Cardiac muscle cell (in vitro differentiated cells and primary cell): ENCODE data around the gene PPP1R2C. TPM values are rescaled to one million over a fixed set of nuclear protein-coding genes. Genes with fewer than 3 reads are reported as not detected.

Experiments
- DNase-seq, 2 donors: peaks; one replicate each; pipeline versions ENCODE4 v3.0.0 to v3.0.0-alpha.2; 2010 to 2017; ENCODE audit warnings: low read depth in 1 of 2, low spot score in 1 of 2
- H3K27ac ChIP-seq: fragments of 200-600 bp; sonication (generic); 2 replicates; pipeline ENCODE4 v1.5.1; 2016
- H3K27me3 ChIP-seq: fragments of 200-600 bp; sonication (generic); 2 replicates; pipeline ENCODE4 v1.6.0; 2016; ENCODE audit warnings: control low read depth
- H3K36me3 ChIP-seq: fragments of 200-600 bp; sonication (generic); 2 replicates; pipeline ENCODE4 v1.5.1; 2016; ENCODE audit warnings: control low read depth
- H3K4me1 ChIP-seq: fragments of 200-600 bp; sonication (generic); 2 replicates; pipeline ENCODE4 v1.8.1; 2017; ENCODE audit warnings: low read depth, mild to moderate bottlenecking, mixed run types
- H3K4me3 ChIP-seq: fragments of 200-600 bp; sonication (generic); 2 replicates; pipeline ENCODE4 v1.5.1; 2016; ENCODE audit warnings: mild to moderate bottlenecking
- H3K9me3 ChIP-seq: fragments of 200-600 bp; sonication (generic); 2 replicates; pipeline ENCODE4 v1.5.1; 2017; ENCODE audit warnings: low read depth, mild to moderate bottlenecking, control low read depth
- polyA plus RNA-seq: library from polyadenylated mRNA; unstranded; fragments of >200 nt; fragmentation: Nextera tagmentation; extraction: Ambion mirVana; gene quantifications from 2 replicates; pipeline ENCODE4 v1.2.1, GENCODE V29; 2016
- total RNA-seq: library from RNA; depleted of rRNA; stranded (reverse); fragments of >200 nt; gene quantifications from 2 replicates; pipeline ENCODE4 v1.2.3, GENCODE V29; 2016
- TF ChIP-seq, protein P1 (sequence below): IDR thresholded peaks from 2 replicates; pipeline ENCODE4 v1.5.1; 2012; ENCODE audit warnings: low read depth, mild to moderate bottlenecking, low read length

The PPP1R2C gene
- total and polyA plus RNA-seq, 2 experiments from 2014 or later: not detected

DNA sequence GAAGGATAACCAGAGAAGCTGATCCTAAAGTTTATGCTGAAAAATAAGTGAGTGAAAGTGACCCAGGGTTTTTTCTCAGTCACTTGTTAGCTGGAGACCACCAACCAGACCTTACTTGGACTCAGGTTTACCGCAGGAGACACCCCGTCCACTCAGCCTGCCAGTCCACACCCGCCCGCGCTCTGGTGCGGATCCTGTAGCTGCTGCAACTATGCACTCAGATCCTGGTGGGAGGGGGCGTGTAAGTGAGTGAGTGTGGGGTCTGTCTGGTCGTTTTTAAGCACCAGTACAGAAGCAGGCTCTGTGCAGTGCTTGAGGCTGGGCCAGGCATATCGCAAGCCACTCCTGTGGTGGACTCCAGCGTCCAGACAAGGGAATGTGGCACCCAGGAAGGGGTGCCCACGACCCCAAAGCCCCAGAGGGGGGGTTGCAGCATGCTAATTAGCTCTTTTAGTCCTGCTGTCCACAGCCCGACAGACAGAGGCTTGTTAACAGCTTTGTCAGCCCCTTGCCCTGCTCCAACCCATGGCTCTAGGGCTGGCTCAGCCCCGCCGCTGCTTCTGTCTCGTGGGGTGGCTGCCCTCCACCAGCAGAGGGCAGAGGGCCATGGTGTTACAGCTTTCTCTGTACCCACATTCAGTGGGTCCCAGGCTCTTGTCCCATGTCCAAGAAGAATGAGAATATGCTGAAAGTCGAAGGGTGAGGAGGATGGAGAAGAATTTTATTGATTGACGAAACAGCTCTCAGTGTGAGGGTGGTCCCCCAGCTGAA lies 40.4 kb upstream of the PPP1R2C start:
- H3K4me3 ChIP-seq: no peak overlapping the region
- TF ChIP-seq, protein P1, sequence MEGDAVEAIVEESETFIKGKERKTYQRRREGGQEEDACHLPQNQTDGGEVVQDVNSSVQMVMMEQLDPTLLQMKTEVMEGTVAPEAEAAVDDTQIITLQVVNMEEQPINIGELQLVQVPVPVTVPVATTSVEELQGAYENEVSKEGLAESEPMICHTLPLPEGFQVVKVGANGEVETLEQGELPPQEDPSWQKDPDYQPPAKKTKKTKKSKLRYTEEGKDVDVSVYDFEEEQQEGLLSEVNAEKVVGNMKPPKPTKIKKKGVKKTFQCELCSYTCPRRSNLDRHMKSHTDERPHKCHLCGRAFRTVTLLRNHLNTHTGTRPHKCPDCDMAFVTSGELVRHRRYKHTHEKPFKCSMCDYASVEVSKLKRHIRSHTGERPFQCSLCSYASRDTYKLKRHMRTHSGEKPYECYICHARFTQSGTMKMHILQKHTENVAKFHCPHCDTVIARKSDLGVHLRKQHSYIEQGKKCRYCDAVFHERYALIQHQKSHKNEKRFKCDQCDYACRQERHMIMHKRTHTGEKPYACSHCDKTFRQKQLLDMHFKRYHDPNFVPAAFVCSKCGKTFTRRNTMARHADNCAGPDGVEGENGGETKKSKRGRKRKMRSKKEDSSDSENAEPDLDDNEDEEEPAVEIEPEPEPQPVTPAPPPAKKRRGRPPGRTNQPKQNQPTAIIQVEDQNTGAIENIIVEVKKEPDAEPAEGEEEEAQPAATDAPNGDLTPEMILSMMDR: no peak

GRCh38 chrX:42809569-42809968 lies 31.6 kb upstream of the PPP1R2C start:
- no peak for DNase-seq

More for the DNA sequence above, 40.4 kb upstream of the PPP1R2C start:
- Histone ChIP-seq H3K27me3 (no peaks in the 10 kb centered on the region), H3K9me3 (no peaks in the 10 kb centered on the region), H3K36me3 (no peaks in the 10 kb centered on the region), H3K27ac (no peak overlapping the region), H3K4me1 (no peaks in the 10 kb centered on the region)
- DNase-seq: no peak

GRCh38 chrX:42807393-42807792 lies 29.4 kb upstream of the PPP1R2C start:
- TF ChIP-seq, protein P1: no peak
- no peaks in the 10 kb centered on the region for H3K27me3 ChIP-seq
- H3K36me3 ChIP-seq: no peaks in the 10 kb centered on the region
- H3K4me3 ChIP-seq: no peak overlapping the region
- peaks cover 10% of the 10 kb centered on the region for H3K4me1 ChIP-seq
- H3K9me3 ChIP-seq: no peaks in the 10 kb centered on the region
- no peak for DNase-seq
- H3K27ac ChIP-seq: no peak overlapping the region

More at GRCh38 chrX:42809569-42809968, 31.6 kb upstream of the PPP1R2C start:
- Histone ChIP-seq H3K27me3 (no peaks in the 10 kb centered on the region), H3K27ac (no peak overlapping the region), H3K4me3 (no peak overlapping the region), H3K9me3 (no peaks in the 10 kb centered on the region), H3K4me1 (peaks cover 10% of the 10 kb centered on the region), H3K36me3 (no peaks in the 10 kb centered on the region)
- TF ChIP-seq, protein P1: no peak

GRCh38 chrX:42804524-42804923 lies 26.6 kb upstream of the PPP1R2C start:
- DNase-seq: no peak
- H3K4me1 ChIP-seq: peaks cover 10% of the 10 kb centered on the region
- no peak overlapping the region for H3K27ac ChIP-seq
- H3K27me3 ChIP-seq: no peaks in the 10 kb centered on the region
- no peak overlapping the region for H3K4me3 ChIP-seq
- H3K9me3 ChIP-seq: no peaks in the 10 kb centered on the region
- TF ChIP-seq, protein P1: no peak
- H3K36me3 ChIP-seq: no peaks in the 10 kb centered on the region

GRCh38 chrX:42803320-42803719 lies 25.4 kb upstream of the PPP1R2C start:
- Histone ChIP-seq H3K36me3 (no peaks in the 10 kb centered on the region), H3K4me1 (no peaks in the 10 kb centered on the region), H3K27ac (no peak overlapping the region), H3K4me3 (no peak overlapping the region), H3K9me3 (no peaks in the 10 kb centered on the region), H3K27me3 (no peaks in the 10 kb centered on the region)
- DNase-seq: no peak
- TF ChIP-seq, protein P1: no peak
